GM18868 (cell line): ENCODE data around the gene CCL4L2.
"Not testable (repeated sequence)": the region's sequence is repeated elsewhere in the genome, so short reads cannot be mapped to it uniquely, and the experiment has no call there.

Experiments
- ATAC-seq: cut with Tn5 transposase; IDR thresholded peaks from one replicate; pipeline ENCODE4 v1.9.1; 2021; ENCODE audit warnings: mild to moderate bottlenecking, moderate library complexity; ENCODE audit not compliant: unreplicated experiment

CCL4L2 gene

GRCh38 chr17:36210439-36211211, at the start of gene CCL4L2:
CCL4L2 (plus strand) TSS chr17:36211063.
- ATAC-seq = peak; percentile 70

DNA sequence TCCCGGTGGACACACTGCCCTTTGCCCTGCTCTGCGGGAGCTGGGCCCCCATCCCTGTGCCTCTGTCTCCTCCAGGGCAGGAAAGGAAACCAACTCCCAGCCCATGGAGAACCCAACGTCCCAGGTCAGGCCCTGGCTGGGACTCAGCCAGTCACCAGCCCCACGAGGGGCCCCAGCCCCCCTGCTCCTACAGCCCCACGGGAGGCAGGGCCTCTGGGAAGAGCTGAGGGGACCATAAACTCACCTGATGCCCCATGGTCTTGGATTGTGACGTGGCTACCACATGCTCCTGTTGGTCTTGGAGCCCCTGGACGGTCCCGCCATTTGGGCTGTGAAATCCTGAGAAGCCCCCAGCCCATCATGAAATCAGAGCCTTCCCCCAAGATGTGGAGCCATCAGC, 42.0 kb upstream of the CCL4L2 start:
- ATAC-seq = not testable (repeated sequence)

DNA sequence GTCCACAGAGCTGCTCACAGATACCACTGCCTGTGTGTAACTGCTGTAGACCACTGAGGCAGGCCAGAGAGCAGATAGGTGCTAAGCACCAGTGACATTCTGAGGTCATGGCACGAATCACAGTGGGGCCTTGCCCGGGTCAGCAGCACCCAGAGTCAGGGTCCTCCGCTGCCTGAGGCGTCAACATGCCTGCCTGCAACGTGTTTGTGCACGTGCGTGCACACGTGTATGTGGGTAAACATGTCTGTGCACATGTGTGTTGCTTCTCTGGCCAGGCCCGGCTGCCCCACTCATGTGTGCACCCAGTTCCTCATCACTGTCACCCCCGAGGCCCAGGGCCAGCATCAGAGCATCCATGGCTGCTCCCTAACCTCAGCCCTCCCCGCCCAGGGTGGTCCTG, 34.3 kb upstream of the CCL4L2 start, which contains the start of gene TBC1D3B:
Gene TBC1D3B (minus strand): TSS at position 101 of the 400 bp plus-strand sequence. CDS start 1,586 bp downstream, outside the sequence.
- ATAC-seq = not testable (repeated sequence)

- not testable (repeated sequence) for ATAC-seq
Observed at GRCh38 chr17:36181446-36182175, 29.3 kb upstream of the CCL4L2 start.

- no peak for ATAC-seq
Observed at GRCh38 chr17:36182176-36183000, 28.5 kb upstream of the CCL4L2 start.

DNA sequence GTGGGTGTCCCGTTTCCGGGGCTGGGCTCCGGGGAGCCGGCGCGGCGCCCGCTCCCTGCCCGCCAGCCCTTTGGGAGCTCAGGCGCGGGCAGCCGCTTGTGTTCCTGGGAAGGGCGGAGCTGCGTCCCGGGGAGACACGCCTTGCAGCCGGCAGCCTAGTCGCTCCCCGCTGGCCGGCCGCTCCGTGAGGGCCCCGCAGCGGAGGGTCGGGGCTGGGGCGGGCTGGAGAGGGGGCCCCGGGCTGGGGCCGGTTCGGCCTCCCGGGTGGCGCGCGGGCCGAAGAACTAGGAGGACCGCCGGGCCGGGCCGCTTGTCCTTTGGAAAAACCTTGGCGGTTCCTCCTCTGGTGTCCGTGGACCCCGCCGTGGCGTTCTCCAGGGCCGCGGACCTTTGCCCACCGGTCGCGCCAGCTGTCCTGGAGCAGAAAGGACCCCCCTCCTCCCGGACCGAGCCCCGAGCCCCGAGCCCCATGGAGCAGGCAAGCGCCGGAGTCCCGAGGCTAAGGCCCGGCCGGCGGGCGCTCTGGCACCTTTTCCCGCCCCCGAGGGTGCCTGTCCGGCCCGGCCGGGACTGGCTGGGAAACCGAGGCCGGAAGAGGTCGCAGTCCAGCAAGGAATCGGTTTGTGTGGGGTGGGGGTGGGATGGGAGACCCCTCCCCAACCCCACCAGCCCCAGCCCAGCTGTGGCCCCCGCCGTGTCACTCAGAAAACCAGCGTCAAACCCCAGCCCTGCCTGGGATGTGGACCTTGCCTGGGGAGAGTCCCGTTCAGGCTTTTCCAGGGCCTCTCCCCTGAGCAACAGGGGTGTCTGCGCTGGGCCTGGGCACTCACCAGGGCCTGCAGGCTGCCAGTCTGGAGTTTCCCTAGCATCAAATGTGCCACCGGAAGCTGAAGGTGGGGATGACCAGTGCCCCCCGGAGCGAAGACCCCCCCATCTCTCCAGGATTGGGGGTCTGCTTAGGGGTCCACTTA, 27.6 kb upstream of the CCL4L2 start:
- no peak for ATAC-seq

DNA sequence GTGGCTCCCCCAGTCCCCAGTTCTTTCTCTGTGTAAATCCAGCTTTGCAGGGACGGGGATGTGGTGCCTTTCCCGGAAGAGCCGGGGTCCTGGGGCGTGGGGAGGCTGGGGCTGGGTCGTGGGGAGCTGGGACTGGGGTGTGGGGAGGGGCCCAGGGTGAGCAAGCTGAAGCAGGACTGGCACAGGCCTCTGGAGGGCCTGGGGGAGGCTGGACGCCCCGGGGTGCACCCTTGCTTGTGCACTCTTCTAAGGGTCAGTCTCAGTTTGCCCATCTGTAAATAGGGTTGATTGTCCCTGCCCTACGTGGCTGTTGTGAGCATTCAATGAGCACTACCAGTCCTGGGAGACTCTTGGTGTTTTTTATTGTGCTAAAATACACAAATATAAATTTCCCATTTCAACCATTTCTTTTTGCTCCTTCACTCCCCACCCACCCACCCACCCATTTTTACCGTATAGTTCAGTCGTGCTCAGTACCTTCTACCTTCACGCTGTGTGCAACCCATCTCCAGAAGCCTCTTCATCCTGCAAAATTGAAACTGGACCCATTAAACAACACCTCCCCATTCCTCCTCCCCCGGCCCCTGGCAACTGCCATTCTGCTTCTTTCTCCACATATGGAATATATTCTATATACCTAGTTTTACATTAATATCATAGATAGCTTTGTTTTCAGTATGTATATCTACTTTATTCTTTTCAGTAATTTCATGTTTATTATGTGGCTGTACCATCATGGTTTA, 26.7 kb upstream of the CCL4L2 start:
- ATAC-seq = no peak

DNA sequence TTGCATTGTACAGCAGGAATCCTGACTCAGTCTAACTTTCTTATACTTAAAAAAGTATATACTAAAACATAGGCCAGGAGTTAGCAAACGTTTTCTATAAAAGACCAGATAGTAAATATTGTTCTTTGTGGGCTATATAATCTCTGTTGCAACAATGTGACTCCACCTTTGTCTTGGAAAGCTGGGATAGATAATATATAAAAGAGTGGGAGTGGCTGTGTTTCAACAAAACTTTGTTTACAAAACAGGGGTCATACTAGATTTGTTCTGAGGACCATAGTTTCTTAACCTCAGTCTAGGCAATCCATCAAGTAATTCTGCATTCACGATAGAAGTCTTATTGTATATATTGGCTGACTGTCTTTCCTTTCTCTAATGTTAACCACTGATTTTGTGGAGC, 25.4 kb upstream of the CCL4L2 start:
- no peak for ATAC-seq

DNA sequence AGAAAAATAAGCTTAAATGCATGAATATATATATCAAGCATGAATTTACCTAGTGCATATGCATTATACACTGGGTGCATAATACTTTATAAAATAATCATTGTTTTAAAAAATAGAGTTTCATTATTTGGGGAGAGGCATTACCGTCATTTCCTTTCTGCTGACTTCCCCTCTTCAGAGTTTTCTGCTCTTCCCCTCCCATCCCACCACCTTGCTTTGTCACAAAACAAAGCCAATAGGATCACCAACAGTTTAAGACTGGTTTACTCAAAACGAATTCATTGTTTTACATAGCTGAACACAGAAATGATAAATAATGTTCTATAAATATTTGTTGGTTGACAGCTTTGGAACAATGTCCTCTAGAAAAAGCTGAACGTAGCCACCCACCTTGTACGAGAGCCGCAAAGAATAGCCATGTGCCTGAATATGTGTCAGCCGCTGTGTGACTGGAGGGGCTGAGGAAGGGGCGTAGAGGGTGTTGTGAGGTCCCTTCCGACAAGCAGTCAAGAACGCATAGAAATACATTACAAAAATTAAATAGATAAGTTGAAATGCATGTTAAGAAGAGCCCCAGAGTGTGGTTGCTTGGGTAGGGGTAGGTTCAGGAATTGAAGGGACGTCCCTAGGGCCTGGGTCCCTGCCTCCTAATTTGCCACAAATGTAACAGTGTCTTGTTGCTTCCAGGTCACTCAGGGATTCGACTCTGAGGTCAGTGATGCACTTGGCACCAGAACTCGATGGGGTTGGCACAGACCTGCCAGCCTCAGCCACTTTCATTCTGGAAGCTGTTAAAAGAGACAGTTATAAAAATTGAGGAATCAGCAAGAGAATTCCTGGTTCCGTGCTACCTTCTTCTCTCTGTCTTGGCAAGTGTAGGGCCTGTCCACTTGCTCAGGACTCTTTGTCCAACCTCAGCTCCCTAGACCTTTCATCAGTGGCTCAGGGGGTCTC, 23.8 kb upstream of the CCL4L2 start:
- not testable (repeated sequence) for ATAC-seq

DNA sequence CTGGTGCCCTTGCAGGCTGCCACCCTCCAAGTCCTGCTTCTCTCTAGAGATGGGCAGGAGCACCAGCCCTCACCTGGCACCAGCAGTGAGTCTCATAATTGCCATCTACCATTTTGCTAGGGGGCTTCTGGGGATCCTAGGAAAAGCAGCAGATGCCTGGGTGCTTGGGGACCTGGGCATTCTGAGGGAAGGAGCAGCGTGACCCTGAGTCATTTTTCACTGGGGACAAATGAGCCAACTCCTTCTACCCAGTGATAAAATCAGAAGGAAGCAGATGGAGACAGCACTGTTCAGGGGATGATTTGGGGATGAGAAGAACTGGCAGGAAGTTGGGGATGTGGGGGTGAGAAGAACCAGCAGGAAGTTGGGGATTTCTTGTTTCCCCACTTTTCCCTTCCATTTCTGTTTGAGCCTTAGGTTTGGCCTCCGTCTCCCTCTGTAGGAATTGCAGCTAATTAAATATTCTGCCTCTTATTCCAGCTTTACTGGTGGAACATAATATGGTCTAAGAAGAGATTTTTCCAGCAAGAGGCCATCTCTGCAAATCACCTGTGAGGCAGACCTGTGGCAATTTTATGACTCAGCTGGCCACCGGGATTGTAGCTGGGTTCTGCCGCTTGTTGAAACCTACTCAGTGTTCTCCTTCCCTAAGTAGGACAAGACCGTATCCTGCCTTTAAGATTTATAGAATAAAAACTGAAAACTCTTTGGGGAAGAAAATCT, 22.8 kb upstream of the CCL4L2 start:
- ATAC-seq = not testable (repeated sequence)

- peak; percentile 72 for ATAC-seq
Observed at GRCh38 chr17:36188891-36189306, 22.0 kb upstream of the CCL4L2 start.

GRCh38 chr17:36189993-36190392, 20.9 kb upstream of the CCL4L2 start:
- ATAC-seq = not testable (repeated sequence)

GRCh38 chr17:36190549-36191330, 20.1 kb upstream of the CCL4L2 start:
- ATAC-seq = not testable (repeated sequence)

GRCh38 chr17:36193216-36193775, 17.6 kb upstream of the CCL4L2 start:
- no peak for ATAC-seq

DNA sequence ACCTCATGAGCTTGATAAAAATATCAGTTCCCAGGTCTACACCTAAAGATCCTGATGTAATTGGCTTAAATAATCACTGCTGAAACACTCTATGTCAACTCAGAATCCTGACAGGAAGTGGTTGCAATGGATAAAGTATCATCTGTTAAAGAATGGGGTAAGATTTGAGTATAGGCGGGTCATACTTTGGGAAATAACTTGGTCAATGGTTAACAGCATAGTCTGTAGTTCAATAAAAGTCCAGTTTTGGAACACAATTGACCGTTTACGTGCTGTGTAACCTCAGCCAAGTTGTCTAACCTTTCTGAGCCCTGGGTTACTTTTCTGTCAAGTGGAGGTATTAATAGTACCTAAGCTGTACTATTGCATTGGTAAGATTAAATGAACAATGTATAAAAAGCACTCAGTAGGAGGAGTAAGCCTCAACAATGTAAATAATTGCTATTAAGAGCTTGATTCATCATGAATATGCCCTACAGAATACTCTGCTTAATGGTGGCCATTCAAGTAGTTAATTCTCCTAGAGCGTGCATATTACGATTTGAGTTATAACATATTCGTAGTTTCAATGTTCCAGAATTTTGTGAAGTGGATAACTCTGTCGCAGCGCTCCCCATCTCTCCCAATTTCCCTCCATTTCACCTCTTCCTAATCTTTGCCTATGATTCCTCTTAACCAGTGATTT, 16.6 kb upstream of the CCL4L2 start:
- ATAC-seq = not testable (repeated sequence)
